ENCODE data around the gene MFN2.

The MFN2 gene

DNA sequence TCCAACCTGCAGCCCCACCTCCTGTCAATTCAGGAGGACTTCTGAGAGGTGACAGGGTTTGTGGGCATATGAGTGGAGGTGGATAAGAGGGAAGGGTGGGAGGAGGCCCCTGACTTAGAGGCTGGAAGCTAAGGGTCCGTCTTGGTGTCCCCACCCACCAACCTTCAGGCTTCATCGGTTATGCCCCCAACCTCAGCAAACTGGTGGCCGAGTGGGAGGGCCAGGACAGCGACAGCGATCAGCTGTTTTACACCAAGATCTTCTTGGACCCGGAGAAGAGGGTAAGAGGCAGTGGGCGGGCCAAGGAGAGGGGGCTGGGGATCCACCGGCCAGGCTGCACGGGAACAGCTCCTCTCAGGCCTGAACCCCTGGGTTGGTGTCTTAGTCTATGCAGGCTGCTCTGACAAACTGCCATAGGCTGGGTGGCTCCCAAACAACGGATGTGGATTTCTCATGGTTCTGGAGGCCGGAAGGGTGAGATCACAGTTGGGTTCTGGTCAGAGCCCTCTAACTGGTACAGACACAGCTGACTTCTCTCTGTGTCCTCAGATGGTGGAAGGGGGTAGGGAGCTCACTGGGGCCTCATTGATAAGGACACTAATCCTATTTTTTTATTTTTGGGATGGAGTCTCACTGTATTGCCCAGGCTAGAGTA is 27.7 kb upstream of the MFN2 start:
- Histone ChIP-seq H3K27me3 (ENCODE audit: insufficient read depth, low read length, poor library complexity) (no peaks in the 10 kb centered on the region), H3K9me3 (ENCODE audit: insufficient read depth, low read length, severe bottlenecking) (no peaks in the 10 kb centered on the region), H3K79me2 (ENCODE audit: insufficient read depth, low read length) (no peaks in the 10 kb centered on the region), H3K4me2 (ENCODE audit: insufficient read depth, low read length) (no peak overlapping the region), H3K4me3 (ENCODE audit: low read depth in 1 of 2, low read length in 2 of 2) (no peak overlapping the region), H2AFZ (ENCODE audit: low read depth, low read length) (no peak overlapping the region), H4K20me1 (ENCODE audit: insufficient read depth, low read length) (no peaks in the 10 kb centered on the region), H3K36me3 (ENCODE audit: insufficient read depth, low read length) (peaks cover 22% of the 10 kb centered on the region; the same call in 1 of the 2 replicates), H3K4me1 (ENCODE audit: insufficient read depth, low read length) (no peaks in the 10 kb centered on the region), H3K27ac (ENCODE audit: low read length) (no peak overlapping the region), H3K9ac (ENCODE audit: low read depth, low read length) (no peak overlapping the region)
- TF ChIP-seq EZH2 (IDR thresholded peaks at IDR 0.05; ENCODE audit: borderline replicate concordance, low read depth, low read length, severe bottlenecking): no peak
- TF ChIP-seq, protein P1, sequence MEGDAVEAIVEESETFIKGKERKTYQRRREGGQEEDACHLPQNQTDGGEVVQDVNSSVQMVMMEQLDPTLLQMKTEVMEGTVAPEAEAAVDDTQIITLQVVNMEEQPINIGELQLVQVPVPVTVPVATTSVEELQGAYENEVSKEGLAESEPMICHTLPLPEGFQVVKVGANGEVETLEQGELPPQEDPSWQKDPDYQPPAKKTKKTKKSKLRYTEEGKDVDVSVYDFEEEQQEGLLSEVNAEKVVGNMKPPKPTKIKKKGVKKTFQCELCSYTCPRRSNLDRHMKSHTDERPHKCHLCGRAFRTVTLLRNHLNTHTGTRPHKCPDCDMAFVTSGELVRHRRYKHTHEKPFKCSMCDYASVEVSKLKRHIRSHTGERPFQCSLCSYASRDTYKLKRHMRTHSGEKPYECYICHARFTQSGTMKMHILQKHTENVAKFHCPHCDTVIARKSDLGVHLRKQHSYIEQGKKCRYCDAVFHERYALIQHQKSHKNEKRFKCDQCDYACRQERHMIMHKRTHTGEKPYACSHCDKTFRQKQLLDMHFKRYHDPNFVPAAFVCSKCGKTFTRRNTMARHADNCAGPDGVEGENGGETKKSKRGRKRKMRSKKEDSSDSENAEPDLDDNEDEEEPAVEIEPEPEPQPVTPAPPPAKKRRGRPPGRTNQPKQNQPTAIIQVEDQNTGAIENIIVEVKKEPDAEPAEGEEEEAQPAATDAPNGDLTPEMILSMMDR (IDR thresholded peaks at IDR 0.05; ENCODE audit: borderline replicate concordance, extremely low read depth, low read length, poor library complexity, severe bottlenecking): no peak
- DNase-seq (no peak), ATAC-seq (ENCODE audit: insufficient read depth, low read depth) (no peak)

DNA sequence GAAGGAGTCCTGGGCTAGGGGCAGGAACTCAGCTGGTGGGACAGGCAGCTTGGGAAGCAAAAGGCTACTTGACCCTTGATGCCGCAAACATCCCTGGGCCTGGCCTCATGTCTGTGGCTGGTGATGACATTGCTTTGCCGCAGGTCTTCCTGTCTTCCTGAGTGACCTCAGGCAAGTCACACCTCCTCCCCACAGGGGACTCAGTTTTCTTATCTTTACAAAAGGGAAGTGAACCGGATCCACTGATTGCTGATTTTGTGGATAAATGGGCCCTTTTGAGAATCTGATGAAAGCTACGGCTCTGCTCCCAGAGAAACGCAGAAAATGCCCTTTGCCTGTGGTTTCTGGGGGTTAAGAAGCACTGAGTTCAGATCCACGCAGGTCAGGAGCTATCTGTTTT is 25.0 kb upstream of the MFN2 start:
- H3K27me3 ChIP-seq (ENCODE audit: insufficient read depth, low read length, poor library complexity): no peaks in the 10 kb centered on the region
- no peak for DNase-seq

DNA sequence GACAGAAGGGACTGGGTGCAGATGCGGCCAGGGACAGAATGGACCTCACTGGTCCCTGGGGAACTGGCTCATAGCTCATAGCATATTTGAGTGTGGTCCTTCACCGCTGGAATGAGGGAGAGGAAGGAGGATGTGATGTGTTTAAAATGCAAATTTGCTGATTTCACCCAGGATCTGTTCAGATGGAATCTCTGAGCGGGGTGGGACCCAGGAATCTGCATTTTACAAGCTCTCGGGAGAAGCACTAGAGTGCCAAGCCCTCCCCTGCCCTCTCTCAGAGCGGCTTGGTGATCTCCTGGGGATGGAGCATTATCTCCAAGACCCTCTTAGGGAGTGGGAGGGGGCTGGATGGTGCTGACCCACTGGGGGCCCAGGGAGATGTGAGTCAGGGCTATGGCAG is 22.8 kb upstream of the MFN2 start:
- no peak overlapping the region for H3K4me3 ChIP-seq (ENCODE audit: low read depth in 1 of 2, low read length in 2 of 2)
- peaks cover 15% of the 10 kb centered on the region for H3K36me3 ChIP-seq (ENCODE audit: insufficient read depth, low read length)
- no peak overlapping the region for H3K27ac ChIP-seq (ENCODE audit: low read length)
- no peak overlapping the region for H3K9ac ChIP-seq (ENCODE audit: low read depth, low read length)
- no peaks in the 10 kb centered on the region for H3K79me2 ChIP-seq (ENCODE audit: insufficient read depth, low read length)
- TF ChIP-seq, protein P1 (IDR thresholded peaks at IDR 0.05; ENCODE audit: borderline replicate concordance, extremely low read depth, low read length, poor library complexity, severe bottlenecking): no peak
- TF ChIP-seq EZH2 (IDR thresholded peaks at IDR 0.05; ENCODE audit: borderline replicate concordance, low read depth, low read length, severe bottlenecking): no peak
- no peak overlapping the region for H3K4me2 ChIP-seq (ENCODE audit: insufficient read depth, low read length)
- H2AFZ ChIP-seq (ENCODE audit: low read depth, low read length): no peak overlapping the region
- no peaks in the 10 kb centered on the region for H3K4me1 ChIP-seq (ENCODE audit: insufficient read depth, low read length)
- DNase-seq (no peak), ATAC-seq (ENCODE audit: insufficient read depth, low read depth) (no peak)
- no peaks in the 10 kb centered on the region for H3K27me3 ChIP-seq (ENCODE audit: insufficient read depth, low read length, poor library complexity)
- H3K9me3 ChIP-seq (ENCODE audit: insufficient read depth, low read length, severe bottlenecking): no peaks in the 10 kb centered on the region
- no peaks in the 10 kb centered on the region for H4K20me1 ChIP-seq (ENCODE audit: insufficient read depth, low read length)

More for the DNA sequence above, 25.0 kb upstream of the MFN2 start:
- Histone ChIP-seq H3K4me1 (ENCODE audit: insufficient read depth, low read length) (no peaks in the 10 kb centered on the region), H3K9me3 (ENCODE audit: insufficient read depth, low read length, severe bottlenecking) (no peaks in the 10 kb centered on the region), H2AFZ (ENCODE audit: low read depth, low read length) (no peak overlapping the region), H3K79me2 (ENCODE audit: insufficient read depth, low read length) (no peaks in the 10 kb centered on the region), H3K9ac (ENCODE audit: low read depth, low read length) (no peak overlapping the region), H3K27ac (ENCODE audit: low read length) (no peak overlapping the region), H3K4me2 (ENCODE audit: insufficient read depth, low read length) (no peak overlapping the region), H4K20me1 (ENCODE audit: insufficient read depth, low read length) (no peaks in the 10 kb centered on the region), H3K4me3 (ENCODE audit: low read depth in 1 of 2, low read length in 2 of 2) (no peak overlapping the region), H3K36me3 (ENCODE audit: insufficient read depth, low read length) (peaks cover 16% of the 10 kb centered on the region; the same call in 1 of the 2 replicates)
- ATAC-seq (ENCODE audit: insufficient read depth, low read depth): no peak
- no peak for TF ChIP-seq EZH2 (IDR thresholded peaks at IDR 0.05; ENCODE audit: borderline replicate concordance, low read depth, low read length, severe bottlenecking)
- TF ChIP-seq, protein P1 (IDR thresholded peaks at IDR 0.05; ENCODE audit: borderline replicate concordance, extremely low read depth, low read length, poor library complexity, severe bottlenecking): no peak
